Prostate gland (tissue), 2 donors: ENCODE data around the gene OTUB1. TPM values are rescaled to one million over a fixed set of nuclear protein-coding genes. Genes with fewer than 3 reads are reported as not detected.

Experiments
- DNase-seq: peaks from one replicate; pipeline ENCODE4 v3.0.0-alpha.2; 2019; ENCODE audit warnings: low spot score
- H3K27ac ChIP-seq, 2 donors: fragments of 200-600 bp; sonication (generic); 2 replicates each; pipeline ENCODE4 v1.5.1; 2017 to 2019
- H3K27me3 ChIP-seq: fragments of 200-600 bp; sonication (generic); replicated peaks from 2 replicates; pipeline ENCODE4 v1.5.1; 2019; ENCODE audit not compliant: insufficient read depth
- H3K36me3 ChIP-seq, 2 donors: fragments of 200-600 bp; sonication (generic); 1 replicate in 1 of 2; 2 replicates in 1 of 2; pipeline versions ENCODE4 v1.5.1 to v1.8.1; 2017 to 2019
- H3K4me1 ChIP-seq: fragments of 200-600 bp; sonication (generic); replicated peaks from 2 replicates; pipeline ENCODE4 v1.5.1; 2019
- H3K4me3 ChIP-seq, 2 donors: fragments of 200-600 bp; sonication (generic); 2 replicates each; pipeline ENCODE4 v1.5.1; 2017 to 2019
- H3K9me3 ChIP-seq: fragments of 200-600 bp; sonication (generic); 2 replicates; pipeline ENCODE4 v1.5.1; 2017
- POLR2A ChIP-seq: fragments of 450-650 bp; IDR thresholded peaks from one replicate; pipeline ENCODE4 v1.6.1; 2016; ENCODE audit warnings: antibody characterized with exemption, mild to moderate bottlenecking
- POLR2AphosphoS5 ChIP-seq: sonication (generic); formaldehyde crosslinking; IDR thresholded peaks from one replicate; pipeline ENCODE4 v1.6.1; 2017; ENCODE audit warnings: antibody characterized with exemption
- WGBS: methylation state at CpG from one replicate; pipeline ENCODE4 v1.1.5; 2018; 5-methylcytosine and 5-hydroxymethylcytosine counted together
- intact Hi-C: fragments of 100-400 bp; cut with DNase I; formaldehyde crosslinking; loops from one replicate; pipeline ENCODE4 v1.14.2; 2022
- total RNA-seq, 2 donors: library from RNA; depleted of rRNA; stranded (reverse); fragments of >200 nt; gene quantifications; one replicate each; pipeline ENCODE4 v1.1.0, GENCODE V29; 2016
- TF ChIP-seq, protein P1 (sequence below), 4 experiments: fragments of 200-600 bp in 2 of 4; fragments of 450-650 bp in 2 of 4; sonication (generic) in 2 of 4; IDR thresholded peaks; 1 replicate in 3 of 4; 2 replicates in 1 of 4; pipeline ENCODE4 v1.5.1; 2016 to 2019; ENCODE audit warnings: antibody characterized with exemption in 4 of 4, mild to moderate bottlenecking in 2 of 4, moderate library complexity in 2 of 4

OTUB1 gene
- total RNA-seq, 2 donors from 2014 or later, result 79.6 to 118 TPM

DNA sequence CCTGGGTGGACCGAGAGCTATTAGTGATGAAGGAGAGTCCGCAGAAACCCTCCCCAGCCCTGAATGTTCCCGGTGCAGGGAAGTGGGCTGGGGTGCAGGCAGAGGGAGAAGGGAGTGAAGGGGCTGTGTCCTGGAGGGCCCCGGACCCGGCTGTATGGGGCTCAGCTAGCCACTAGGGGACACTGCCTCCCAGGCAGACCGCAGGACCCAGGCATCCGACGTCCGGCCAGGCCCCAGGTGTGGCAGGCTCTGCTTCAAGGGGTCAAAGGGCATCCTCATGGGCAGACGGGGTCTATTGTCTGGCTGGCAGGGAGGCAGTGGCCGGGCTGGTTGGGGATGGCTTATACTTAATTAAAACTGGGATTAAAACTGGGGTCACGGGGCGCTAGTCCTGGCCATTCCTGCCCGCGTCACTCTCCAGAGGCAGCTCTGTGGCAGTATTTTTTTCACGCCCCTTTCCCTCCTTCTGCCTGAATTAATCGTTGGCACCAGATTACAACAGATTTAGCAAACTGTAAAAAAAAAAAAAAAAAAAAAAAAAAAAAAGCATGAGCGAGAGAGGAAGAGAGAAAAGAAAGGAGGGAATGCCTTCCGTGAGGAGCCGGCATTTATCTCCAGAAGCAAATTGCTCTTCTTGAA lies 54.6 kb downstream of the OTUB1 start:
- no peaks in the 10 kb centered on the region for H3K4me1 ChIP-seq
- no peak for TF ChIP-seq POLR2A
- TF ChIP-seq, protein P1, sequence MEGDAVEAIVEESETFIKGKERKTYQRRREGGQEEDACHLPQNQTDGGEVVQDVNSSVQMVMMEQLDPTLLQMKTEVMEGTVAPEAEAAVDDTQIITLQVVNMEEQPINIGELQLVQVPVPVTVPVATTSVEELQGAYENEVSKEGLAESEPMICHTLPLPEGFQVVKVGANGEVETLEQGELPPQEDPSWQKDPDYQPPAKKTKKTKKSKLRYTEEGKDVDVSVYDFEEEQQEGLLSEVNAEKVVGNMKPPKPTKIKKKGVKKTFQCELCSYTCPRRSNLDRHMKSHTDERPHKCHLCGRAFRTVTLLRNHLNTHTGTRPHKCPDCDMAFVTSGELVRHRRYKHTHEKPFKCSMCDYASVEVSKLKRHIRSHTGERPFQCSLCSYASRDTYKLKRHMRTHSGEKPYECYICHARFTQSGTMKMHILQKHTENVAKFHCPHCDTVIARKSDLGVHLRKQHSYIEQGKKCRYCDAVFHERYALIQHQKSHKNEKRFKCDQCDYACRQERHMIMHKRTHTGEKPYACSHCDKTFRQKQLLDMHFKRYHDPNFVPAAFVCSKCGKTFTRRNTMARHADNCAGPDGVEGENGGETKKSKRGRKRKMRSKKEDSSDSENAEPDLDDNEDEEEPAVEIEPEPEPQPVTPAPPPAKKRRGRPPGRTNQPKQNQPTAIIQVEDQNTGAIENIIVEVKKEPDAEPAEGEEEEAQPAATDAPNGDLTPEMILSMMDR (IDR thresholded peaks at IDR 0.05), result peak in 2 of 4 experiments; percentile 40 to 48
- 60% methylated on average over 20 of the region's 20 CpGs for WGBS
- no peaks in the 10 kb centered on the region for H3K9me3 ChIP-seq
- DNase-seq, result no peak
- intact Hi-C loops, result no loop called here
- no peak overlapping the region for H3K27ac ChIP-seq
- H3K27me3 ChIP-seq, result no peaks in the 10 kb centered on the region
- H3K36me3 ChIP-seq, result no peaks in the 10 kb centered on the region
- H3K4me3 ChIP-seq, result no peak overlapping the region

GRCh38 chr11:64041846-64042245 lies 55.6 kb downstream of the OTUB1 start:
- no peak overlapping the region for H3K4me3 ChIP-seq
- TF ChIP-seq, protein P1 (IDR thresholded peaks at IDR 0.05), result no peak
- TF ChIP-seq POLR2AphosphoS5, result no peak
- no peak for TF ChIP-seq POLR2A
- intact Hi-C loops, result no loop called here
- no peaks in the 10 kb centered on the region for H3K36me3 ChIP-seq
- H3K4me1 ChIP-seq, result no peaks in the 10 kb centered on the region
- no peak for DNase-seq
- 92% methylated on average over 4 of the region's 9 CpGs for WGBS
- no peaks in the 10 kb centered on the region for H3K27me3 ChIP-seq
- H3K9me3 ChIP-seq, result no peaks in the 10 kb centered on the region
- H3K27ac ChIP-seq, result no peak overlapping the region

GRCh38 chr11:64042301-64042700 lies 56.1 kb downstream of the OTUB1 start:
- Histone ChIP-seq H3K36me3 (no peaks in the 10 kb centered on the region), H3K27ac (no peak overlapping the region), H3K27me3 (no peaks in the 10 kb centered on the region), H3K9me3 (no peaks in the 10 kb centered on the region), H3K4me1 (no peaks in the 10 kb centered on the region), H3K4me3 (no peak overlapping the region)
- intact Hi-C loops, result no loop called here
- WGBS, result 91% methylated on average over 3 of the region's 4 CpGs
- TF ChIP-seq POLR2AphosphoS5 (no peak), POLR2A (no peak)
- TF ChIP-seq, protein P1 (IDR thresholded peaks at IDR 0.05), result no peak
- no peak for DNase-seq

- no peaks in the 10 kb centered on the region for H3K36me3 ChIP-seq
- H3K4me3 ChIP-seq, result no peak overlapping the region
- intact Hi-C loops, result no loop called here
- no peaks in the 10 kb centered on the region for H3K9me3 ChIP-seq
- DNase-seq, result no peak
- TF ChIP-seq POLR2AphosphoS5 (no peak), POLR2A (no peak)
- TF ChIP-seq, protein P1 (IDR thresholded peaks at IDR 0.05), result no peak
- no peaks in the 10 kb centered on the region for H3K4me1 ChIP-seq
- WGBS, result 90% methylated on average over 5 of the region's 5 CpGs
- H3K27me3 ChIP-seq, result no peaks in the 10 kb centered on the region
- H3K27ac ChIP-seq, result no peak overlapping the region
Observed at GRCh38 chr11:64043545-64043944, 57.3 kb downstream of the OTUB1 start.

DNA sequence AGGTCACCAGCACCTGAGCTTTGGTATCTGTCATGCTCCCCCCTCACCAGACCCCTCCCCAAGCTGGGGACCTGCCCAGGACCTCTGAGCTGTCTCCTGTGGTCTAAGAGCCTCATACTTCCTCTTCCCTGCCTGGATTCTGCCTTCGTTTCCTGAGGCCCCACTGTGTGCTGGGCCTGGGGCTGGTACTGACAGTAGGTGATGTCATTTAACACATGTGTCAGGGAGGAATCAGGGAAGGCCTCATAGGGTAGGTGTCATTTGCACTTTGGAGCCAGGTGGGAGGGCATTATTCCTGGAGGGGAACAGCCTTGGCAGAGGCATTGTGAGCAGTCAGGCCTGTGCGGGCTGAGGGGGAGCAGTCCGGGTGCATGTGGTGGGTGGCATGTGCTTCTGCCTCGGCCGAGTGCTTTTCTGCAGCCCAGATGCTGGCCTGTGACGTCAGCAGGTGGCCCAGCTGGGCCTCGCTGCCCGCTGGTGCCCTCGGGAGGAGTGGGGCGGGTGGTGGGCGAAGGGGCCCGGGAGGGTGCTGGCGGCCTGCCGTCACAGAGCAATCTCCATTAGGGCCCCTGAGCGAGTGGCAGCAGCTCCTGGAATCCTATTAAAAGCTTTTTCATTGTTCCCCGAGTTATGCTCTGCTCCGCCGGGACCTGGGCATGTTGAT lies 58.6 kb downstream of the OTUB1 start:
- Histone ChIP-seq H3K4me3 (no peak overlapping the region), H3K27ac (no peak overlapping the region), H3K9me3 (no peaks in the 10 kb centered on the region), H3K36me3 (no peaks in the 10 kb centered on the region), H3K4me1 (no peaks in the 10 kb centered on the region), H3K27me3 (no peaks in the 10 kb centered on the region)
- intact Hi-C loops, result no loop called here
- no peak for DNase-seq
- 44% methylated on average over 6 of the region's 18 CpGs for WGBS
- no peak for TF ChIP-seq POLR2AphosphoS5
- TF ChIP-seq POLR2A, result no peak
- TF ChIP-seq, protein P1 (IDR thresholded peaks at IDR 0.05), result no peak
